ENCODE results near the gene ENOX1. TPM values are rescaled to one million over a fixed set of nuclear protein-coding genes. Genes with fewer than 3 reads are reported as not detected.

The ENOX1 gene
- total RNA-seq, 1 donor from 2014 or later, result 1.7 TPM

GRCh38 chr13:43433691-43434141 lies 353.1 kb downstream of the ENOX1 start:
- Mint-ChIP-seq H3K36me3 (ENCODE audit: low read depth, unreplicated experiment) (no peaks in the 10 kb centered on the region), H3K27me3 (ENCODE audit: unreplicated experiment) (no peaks in the 10 kb centered on the region), H3K4me1 (ENCODE audit: unreplicated experiment) (no peaks in the 10 kb centered on the region), H3K9me3 (ENCODE audit: unreplicated experiment) (no peaks in the 10 kb centered on the region), H3K27ac (ENCODE audit: unreplicated experiment) (no peak overlapping the region), H3K4me3 (ENCODE audit: unreplicated experiment) (no peak overlapping the region)
- TF ChIP-seq CTCF (IDR thresholded peaks at IDR 0.05; ENCODE audit: unreplicated experiment), result no peak
- DNase-seq (ENCODE audit: low spot score), result no peak

- no peak for TF ChIP-seq CTCF (IDR thresholded peaks at IDR 0.05; ENCODE audit: unreplicated experiment)
- Mint-ChIP-seq H3K4me3 (ENCODE audit: unreplicated experiment) (no peak overlapping the region), H3K27ac (ENCODE audit: unreplicated experiment) (no peak overlapping the region), H3K4me1 (ENCODE audit: unreplicated experiment) (no peaks in the 10 kb centered on the region), H3K9me3 (ENCODE audit: unreplicated experiment) (no peaks in the 10 kb centered on the region), H3K27me3 (ENCODE audit: unreplicated experiment) (no peaks in the 10 kb centered on the region), H3K36me3 (ENCODE audit: low read depth, unreplicated experiment) (no peaks in the 10 kb centered on the region)
- no peak for DNase-seq (ENCODE audit: low spot score)
These were observed 353.8 kb downstream of the ENOX1 start for GRCh38 chr13:43432958-43433357.

- no peak for DNase-seq (ENCODE audit: low spot score)
- no peaks in the 10 kb centered on the region for H3K27me3 Mint-ChIP-seq (ENCODE audit: unreplicated experiment)
- H3K4me3 Mint-ChIP-seq (ENCODE audit: unreplicated experiment), result no peak overlapping the region
- H3K9me3 Mint-ChIP-seq (ENCODE audit: unreplicated experiment), result no peaks in the 10 kb centered on the region
- no peaks in the 10 kb centered on the region for H3K4me1 Mint-ChIP-seq (ENCODE audit: unreplicated experiment)
- no peak overlapping the region for H3K27ac Mint-ChIP-seq (ENCODE audit: unreplicated experiment)
- no peak for TF ChIP-seq CTCF (IDR thresholded peaks at IDR 0.05; ENCODE audit: unreplicated experiment)
- H3K36me3 Mint-ChIP-seq (ENCODE audit: low read depth, unreplicated experiment), result no peaks in the 10 kb centered on the region
These were observed 354.9 kb downstream of the ENOX1 start for GRCh38 chr13:43431841-43432240.

- no peak overlapping the region for H3K4me3 Mint-ChIP-seq (ENCODE audit: unreplicated experiment)
- no peak for DNase-seq (ENCODE audit: low spot score)
- no peak overlapping the region for H3K27ac Mint-ChIP-seq (ENCODE audit: unreplicated experiment)
- no peaks in the 10 kb centered on the region for H3K27me3 Mint-ChIP-seq (ENCODE audit: unreplicated experiment)
- H3K9me3 Mint-ChIP-seq (ENCODE audit: unreplicated experiment), result no peaks in the 10 kb centered on the region
- TF ChIP-seq CTCF (IDR thresholded peaks at IDR 0.05; ENCODE audit: unreplicated experiment), result no peak
- H3K4me1 Mint-ChIP-seq (ENCODE audit: unreplicated experiment), result no peaks in the 10 kb centered on the region
- no peaks in the 10 kb centered on the region for H3K36me3 Mint-ChIP-seq (ENCODE audit: low read depth, unreplicated experiment)
These were observed 355.5 kb downstream of the ENOX1 start for GRCh38 chr13:43431290-43431716.

- no peak overlapping the region for H3K4me3 Mint-ChIP-seq (ENCODE audit: unreplicated experiment)
- DNase-seq (ENCODE audit: low spot score), result no peak
- no peaks in the 10 kb centered on the region for H3K36me3 Mint-ChIP-seq (ENCODE audit: low read depth, unreplicated experiment)
These were observed 358.1 kb downstream of the ENOX1 start for GRCh38 chr13:43428545-43429296.

More at GRCh38 chr13:43428545-43429296, 358.1 kb downstream of the ENOX1 start:
- H3K27me3 Mint-ChIP-seq (ENCODE audit: unreplicated experiment), result no peaks in the 10 kb centered on the region
- TF ChIP-seq CTCF (IDR thresholded peaks at IDR 0.05; ENCODE audit: unreplicated experiment), result no peak
- H3K4me1 Mint-ChIP-seq (ENCODE audit: unreplicated experiment), result no peaks in the 10 kb centered on the region
- no peak overlapping the region for H3K27ac Mint-ChIP-seq (ENCODE audit: unreplicated experiment)
- H3K9me3 Mint-ChIP-seq (ENCODE audit: unreplicated experiment), result no peaks in the 10 kb centered on the region
